Measurements from ENCODE around the gene TRIM14.
A peak's percentile ranks its signal among the peaks of the same experiment; 100 is the strongest.
"Not testable (repeated sequence)": the region's sequence is repeated elsewhere in the genome, so short reads cannot be mapped to it uniquely, and the experiment has no call there.

TRIM14 gene

DNA sequence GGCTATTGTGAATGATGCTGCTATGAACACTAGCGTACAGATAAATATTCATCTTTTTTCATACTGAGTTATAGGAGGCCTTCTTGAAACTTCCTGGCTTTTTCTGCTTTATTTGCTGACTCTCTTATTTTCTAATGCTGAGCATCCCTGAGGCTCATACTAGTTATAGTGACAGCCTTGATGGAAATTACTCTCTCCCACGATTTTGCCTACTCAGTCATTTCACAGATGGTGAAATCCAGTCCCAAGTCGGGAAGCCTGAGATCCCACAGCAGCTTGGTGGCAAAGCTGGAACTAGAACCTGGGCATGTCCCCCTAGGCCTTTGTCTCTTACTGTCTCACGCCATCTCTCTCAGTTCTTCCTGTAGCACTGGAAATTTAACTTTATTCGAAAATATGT, 40.1 kb downstream of the TRIM14 start:
- H3K9me2 ChIP-seq (replicated peaks; ENCODE audit: insufficient read depth, low read length), result no peaks in the 10 kb centered on the region
- H3K36me3 ChIP-seq (ENCODE audit: low read length), result no peaks in the 10 kb centered on the region; the same call in 1 of the 2 replicates
- no peaks in the 10 kb centered on the region for H4K20me1 ChIP-seq (ENCODE audit: low read depth, low read length)
- TF ChIP-seq, protein P1, sequence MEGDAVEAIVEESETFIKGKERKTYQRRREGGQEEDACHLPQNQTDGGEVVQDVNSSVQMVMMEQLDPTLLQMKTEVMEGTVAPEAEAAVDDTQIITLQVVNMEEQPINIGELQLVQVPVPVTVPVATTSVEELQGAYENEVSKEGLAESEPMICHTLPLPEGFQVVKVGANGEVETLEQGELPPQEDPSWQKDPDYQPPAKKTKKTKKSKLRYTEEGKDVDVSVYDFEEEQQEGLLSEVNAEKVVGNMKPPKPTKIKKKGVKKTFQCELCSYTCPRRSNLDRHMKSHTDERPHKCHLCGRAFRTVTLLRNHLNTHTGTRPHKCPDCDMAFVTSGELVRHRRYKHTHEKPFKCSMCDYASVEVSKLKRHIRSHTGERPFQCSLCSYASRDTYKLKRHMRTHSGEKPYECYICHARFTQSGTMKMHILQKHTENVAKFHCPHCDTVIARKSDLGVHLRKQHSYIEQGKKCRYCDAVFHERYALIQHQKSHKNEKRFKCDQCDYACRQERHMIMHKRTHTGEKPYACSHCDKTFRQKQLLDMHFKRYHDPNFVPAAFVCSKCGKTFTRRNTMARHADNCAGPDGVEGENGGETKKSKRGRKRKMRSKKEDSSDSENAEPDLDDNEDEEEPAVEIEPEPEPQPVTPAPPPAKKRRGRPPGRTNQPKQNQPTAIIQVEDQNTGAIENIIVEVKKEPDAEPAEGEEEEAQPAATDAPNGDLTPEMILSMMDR (IDR thresholded peaks at IDR 0.05; ENCODE audit: insufficient read depth, low read length, poor library complexity, severe bottlenecking), result no peak
- TF ChIP-seq EZH2phosphoT487 (conservative IDR thresholded peaks at IDR 0.05; ENCODE audit: low read length), result no peak
- H3K9ac ChIP-seq (ENCODE audit: low read length), result no peak overlapping the region
- no peaks in the 10 kb centered on the region for H3K9me3 ChIP-seq (ENCODE audit: insufficient read depth, low read length)
- no peak overlapping the region for H3K4me2 ChIP-seq (ENCODE audit: low read depth, low read length, poor library complexity, severe bottlenecking)
- no peaks in the 10 kb centered on the region for H3F3A ChIP-seq (ENCODE audit: insufficient read depth)
- H3K27me3 ChIP-seq (ENCODE audit: low read length), result no peaks in the 10 kb centered on the region
- H2AFZ ChIP-seq (ENCODE audit: low read depth, low read length, severe bottlenecking), result no peak overlapping the region
- H3K79me2 ChIP-seq (ENCODE audit: insufficient read depth, low read length), result no peaks in the 10 kb centered on the region
- H3K4me3 ChIP-seq (ENCODE audit: insufficient read depth, low read length, poor library complexity, severe bottlenecking), result no peak overlapping the region
- H3K27ac ChIP-seq (ENCODE audit: low read depth, low read length), result no peak overlapping the region

DNA sequence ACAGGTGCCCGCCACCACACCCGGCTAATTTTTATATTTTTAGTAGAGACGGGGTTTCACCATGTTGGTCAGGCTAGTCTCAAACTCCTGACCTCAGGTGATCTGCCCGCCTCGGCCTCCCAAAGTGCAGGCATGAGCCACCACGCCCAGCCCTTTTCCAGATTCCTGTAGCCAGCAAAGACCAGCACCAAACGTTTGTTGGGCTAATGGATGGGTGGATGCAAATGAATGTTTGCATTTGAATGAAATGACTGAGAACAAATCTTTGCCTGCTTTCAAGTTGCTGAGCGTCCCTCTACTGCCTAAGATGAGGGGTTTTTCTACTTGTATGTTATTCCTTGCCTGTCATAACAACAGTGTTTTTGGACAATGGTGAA, 42.5 kb downstream of the TRIM14 start:
- H3K27me3 ChIP-seq (ENCODE audit: low read length); H3K79me2 ChIP-seq (ENCODE audit: insufficient read depth, low read length); H4K20me1 ChIP-seq (ENCODE audit: low read depth, low read length); H3K4me2 ChIP-seq (ENCODE audit: low read depth, low read length, poor library complexity, severe bottlenecking); H3K9me2 ChIP-seq (replicated peaks; ENCODE audit: insufficient read depth, low read length); H3K27ac ChIP-seq (ENCODE audit: low read depth, low read length); H3K4me3 ChIP-seq (ENCODE audit: insufficient read depth, low read length, poor library complexity, severe bottlenecking); H3F3A ChIP-seq (ENCODE audit: insufficient read depth); H3K9ac ChIP-seq (ENCODE audit: low read length); H2AFZ ChIP-seq (ENCODE audit: low read depth, low read length, severe bottlenecking); H3K36me3 ChIP-seq (ENCODE audit: low read length); H3K9me3 ChIP-seq (ENCODE audit: insufficient read depth, low read length): not testable (repeated sequence)

DNA sequence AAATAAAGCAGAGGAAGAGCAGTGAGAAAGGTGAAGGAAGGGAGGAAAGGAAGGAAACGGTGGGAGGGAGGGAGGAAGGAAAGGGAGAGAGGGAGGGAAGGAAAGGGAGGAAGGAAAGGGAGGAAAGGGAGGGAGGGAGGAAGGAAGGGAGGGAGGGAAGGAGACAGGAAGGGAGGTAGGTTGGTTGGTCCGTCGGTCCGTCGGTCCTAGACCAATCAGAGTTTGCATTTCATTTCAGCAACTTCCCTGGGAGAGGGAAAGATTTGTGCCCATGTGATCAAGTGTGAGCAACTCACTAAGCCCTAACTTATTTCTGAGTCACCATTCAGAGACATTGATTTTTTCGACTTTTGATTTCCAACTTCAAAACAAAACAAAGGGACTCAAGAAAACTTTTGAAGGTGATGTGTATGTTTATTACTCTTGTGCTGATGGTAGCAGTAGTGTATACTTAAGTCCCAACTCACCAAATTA, 43.7 kb downstream of the TRIM14 start:
- TF ChIP-seq EZH2phosphoT487 (conservative IDR thresholded peaks at IDR 0.05; ENCODE audit: low read length), result no peak
- TF ChIP-seq, protein P1 (IDR thresholded peaks at IDR 0.05; ENCODE audit: insufficient read depth, low read length, poor library complexity, severe bottlenecking), result no peak
- Histone ChIP-seq H3K79me2 (ENCODE audit: insufficient read depth, low read length) (no peaks in the 10 kb centered on the region), H3K27me3 (ENCODE audit: low read length) (no peaks in the 10 kb centered on the region), H3F3A (ENCODE audit: insufficient read depth) (no peaks in the 10 kb centered on the region), H3K4me3 (ENCODE audit: insufficient read depth, low read length, poor library complexity, severe bottlenecking) (no peak overlapping the region), H3K27ac (ENCODE audit: low read depth, low read length) (no peak overlapping the region), H3K9me2 (replicated peaks; ENCODE audit: insufficient read depth, low read length) (no peaks in the 10 kb centered on the region), H2AFZ (ENCODE audit: low read depth, low read length, severe bottlenecking) (no peak overlapping the region), H3K9me3 (ENCODE audit: insufficient read depth, low read length) (no peaks in the 10 kb centered on the region), H3K9ac (ENCODE audit: low read length) (no peak overlapping the region), H4K20me1 (ENCODE audit: low read depth, low read length) (no peaks in the 10 kb centered on the region), H3K4me2 (ENCODE audit: low read depth, low read length, poor library complexity, severe bottlenecking) (no peak overlapping the region), H3K36me3 (ENCODE audit: low read length) (no peaks in the 10 kb centered on the region)

DNA sequence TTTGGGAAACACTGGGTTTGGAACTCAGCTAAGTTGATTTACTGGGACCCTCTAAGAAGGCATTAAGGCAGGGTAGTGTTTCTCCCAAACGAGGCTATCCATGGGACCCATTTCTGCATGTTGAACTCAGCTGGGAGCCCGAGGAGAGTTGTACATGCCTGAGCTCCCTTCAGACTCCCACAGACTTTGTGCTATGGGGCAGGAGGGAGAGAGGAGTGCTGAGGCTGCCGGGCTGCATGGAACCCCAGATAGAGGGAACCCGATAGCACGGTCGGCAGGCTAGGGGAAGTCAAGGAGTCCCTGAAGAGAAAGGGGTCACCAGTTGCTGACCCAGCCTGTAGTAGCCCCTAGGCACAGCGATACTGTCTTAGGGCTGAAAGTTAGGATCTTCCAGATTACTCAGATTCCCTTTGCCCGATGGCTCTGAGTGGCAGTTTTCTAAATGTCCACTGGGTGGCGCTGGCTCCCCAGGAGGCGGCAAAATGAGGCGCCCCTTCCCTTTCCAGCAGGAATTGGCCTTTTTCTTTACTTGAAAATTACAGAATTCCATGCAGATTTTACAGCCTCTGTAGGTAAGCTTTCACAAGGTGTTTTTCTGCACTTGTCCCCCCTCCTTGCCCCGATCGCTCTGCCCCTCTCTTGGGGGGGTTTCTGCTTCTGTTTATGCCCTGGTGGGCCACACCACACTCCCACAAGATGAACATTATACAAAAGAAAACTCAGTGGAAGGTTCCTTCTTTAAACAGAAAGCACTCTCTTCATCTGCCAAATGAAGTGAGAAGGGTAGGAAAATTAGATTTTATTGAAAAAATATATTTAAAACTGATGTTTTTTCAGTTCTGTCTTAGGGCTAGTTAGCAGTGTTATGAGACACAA, 44.7 kb downstream of the TRIM14 start:
- H3K79me2 ChIP-seq (ENCODE audit: insufficient read depth, low read length), result no peaks in the 10 kb centered on the region
- H3K4me2 ChIP-seq (ENCODE audit: low read depth, low read length, poor library complexity, severe bottlenecking), result no peak overlapping the region
- no peaks in the 10 kb centered on the region for H3F3A ChIP-seq (ENCODE audit: insufficient read depth)
- no peak overlapping the region for H3K27ac ChIP-seq (ENCODE audit: low read depth, low read length)
- no peak overlapping the region for H2AFZ ChIP-seq (ENCODE audit: low read depth, low read length, severe bottlenecking)
- H3K9ac ChIP-seq (ENCODE audit: low read length), result no peak overlapping the region
- H4K20me1 ChIP-seq (ENCODE audit: low read depth, low read length), result no peaks in the 10 kb centered on the region
- TF ChIP-seq, protein P1 (IDR thresholded peaks at IDR 0.05; ENCODE audit: insufficient read depth, low read length, poor library complexity, severe bottlenecking), result peak; percentile 92
- no peak for TF ChIP-seq EZH2phosphoT487 (conservative IDR thresholded peaks at IDR 0.05; ENCODE audit: low read length)
- no peaks in the 10 kb centered on the region for H3K9me2 ChIP-seq (replicated peaks; ENCODE audit: insufficient read depth, low read length)
- no peaks in the 10 kb centered on the region for H3K27me3 ChIP-seq (ENCODE audit: low read length)
- H3K9me3 ChIP-seq (ENCODE audit: insufficient read depth, low read length), result no peaks in the 10 kb centered on the region
- no peak overlapping the region for H3K4me3 ChIP-seq (ENCODE audit: insufficient read depth, low read length, poor library complexity, severe bottlenecking)
- H3K36me3 ChIP-seq (ENCODE audit: low read length), result no peaks in the 10 kb centered on the region

Measured in SU-DHL-6 (cell line).